ENCODE results near the gene ADO.
A peak's percentile ranks its signal among the peaks of the same experiment; 100 is the strongest.

Gene ADO

DNA sequence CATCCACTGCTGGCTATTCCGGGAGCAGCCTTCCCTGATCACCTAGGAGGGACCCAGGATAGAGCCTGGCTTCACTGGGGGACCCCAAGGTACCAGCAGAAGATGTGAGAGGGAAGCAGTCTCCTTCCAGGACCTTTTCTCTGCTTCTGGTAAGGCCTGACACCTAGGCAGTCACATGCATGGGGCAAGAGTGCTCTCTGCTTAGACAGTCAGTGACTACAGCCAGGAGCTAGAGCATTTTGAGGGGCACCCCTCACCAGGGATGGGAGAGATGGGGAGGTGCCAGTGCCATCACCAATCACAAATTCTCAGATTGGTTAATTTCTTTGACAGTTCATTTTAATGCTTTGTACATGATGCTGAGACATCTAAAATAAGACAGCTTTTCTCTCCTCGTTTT lies 13.9 kb upstream of the ADO start:
- Histone ChIP-seq H3K27me3 (replicated peaks; ENCODE audit: control insufficient read depth, insufficient read depth, low read length, poor library complexity, severe bottlenecking) (no peaks in the 10 kb centered on the region), H3K4me3 (ENCODE audit: insufficient read depth, low read depth, low read length, poor library complexity, severe bottlenecking) (no peak overlapping the region)

GRCh38 chr10:62792261-62792660 lies 12.3 kb upstream of the ADO start:
- H3K27ac ChIP-seq (ENCODE audit: insufficient read depth, low read length, poor library complexity, severe bottlenecking), result no peak overlapping the region
- H3K27me3 ChIP-seq (replicated peaks; ENCODE audit: control insufficient read depth, insufficient read depth, low read length, poor library complexity, severe bottlenecking), result no peaks in the 10 kb centered on the region
- no peaks in the 10 kb centered on the region for H3K9me3 ChIP-seq (ENCODE audit: control insufficient read depth, low read length)
- no peak overlapping the region for H3K4me3 ChIP-seq (ENCODE audit: insufficient read depth, low read depth, low read length, poor library complexity, severe bottlenecking)
- no peaks in the 10 kb centered on the region for H3K4me1 ChIP-seq (ENCODE audit: control insufficient read depth, insufficient read depth, low read length, poor library complexity, severe bottlenecking)
- no peak for DNase-seq
- no peaks in the 10 kb centered on the region for H3K36me3 ChIP-seq (ENCODE audit: control insufficient read depth, insufficient read depth, low read length)

More for the DNA sequence above, 13.9 kb upstream of the ADO start:
- Histone ChIP-seq H3K27ac (ENCODE audit: insufficient read depth, low read length, poor library complexity, severe bottlenecking) (no peak overlapping the region), H3K9me3 (ENCODE audit: control insufficient read depth, low read length) (no peaks in the 10 kb centered on the region), H3K36me3 (ENCODE audit: control insufficient read depth, insufficient read depth, low read length) (no peaks in the 10 kb centered on the region), H3K4me1 (ENCODE audit: control insufficient read depth, insufficient read depth, low read length, poor library complexity, severe bottlenecking) (no peaks in the 10 kb centered on the region)
- DNase-seq, result no peak

GRCh38 chr10:62794306-62794705 lies 10.2 kb upstream of the ADO start:
- Histone ChIP-seq H3K4me3 (ENCODE audit: insufficient read depth, low read depth, low read length, poor library complexity, severe bottlenecking) (no peak overlapping the region), H3K36me3 (ENCODE audit: control insufficient read depth, insufficient read depth, low read length) (no peaks in the 10 kb centered on the region), H3K9me3 (ENCODE audit: control insufficient read depth, low read length) (no peaks in the 10 kb centered on the region), H3K27me3 (replicated peaks; ENCODE audit: control insufficient read depth, insufficient read depth, low read length, poor library complexity, severe bottlenecking) (no peaks in the 10 kb centered on the region), H3K4me1 (ENCODE audit: control insufficient read depth, insufficient read depth, low read length, poor library complexity, severe bottlenecking) (no peaks in the 10 kb centered on the region), H3K27ac (ENCODE audit: insufficient read depth, low read length, poor library complexity, severe bottlenecking) (no peak overlapping the region)
- DNase-seq, result no peak

DNA sequence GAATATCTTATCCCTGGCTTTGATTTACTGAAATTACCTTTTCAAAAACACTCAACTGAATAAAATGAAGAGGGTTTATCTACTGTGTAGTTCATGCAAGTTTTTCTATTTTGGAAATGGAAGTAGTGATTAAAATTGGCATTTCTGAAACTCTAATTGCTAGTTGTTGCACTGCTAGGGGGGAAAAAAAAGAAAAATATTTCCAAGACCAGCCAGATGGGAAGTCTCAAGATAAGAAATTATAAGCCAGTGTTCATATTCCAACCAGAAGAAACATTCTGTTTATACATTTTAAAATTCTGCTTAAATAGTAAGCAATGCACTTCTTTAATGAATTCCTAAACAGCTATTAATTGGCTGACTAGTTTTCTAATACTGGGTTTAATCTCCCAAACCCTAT lies 9.4 kb upstream of the ADO start:
- DNase-seq, result no peak
- H3K4me3 ChIP-seq (ENCODE audit: insufficient read depth, low read depth, low read length, poor library complexity, severe bottlenecking), result no peak overlapping the region
- H3K27ac ChIP-seq (ENCODE audit: insufficient read depth, low read length, poor library complexity, severe bottlenecking), result no peak overlapping the region
- no peaks in the 10 kb centered on the region for H3K27me3 ChIP-seq (replicated peaks; ENCODE audit: control insufficient read depth, insufficient read depth, low read length, poor library complexity, severe bottlenecking)
- no peaks in the 10 kb centered on the region for H3K4me1 ChIP-seq (ENCODE audit: control insufficient read depth, insufficient read depth, low read length, poor library complexity, severe bottlenecking)
- H3K36me3 ChIP-seq (ENCODE audit: control insufficient read depth, insufficient read depth, low read length), result no peaks in the 10 kb centered on the region
- no peaks in the 10 kb centered on the region for H3K9me3 ChIP-seq (ENCODE audit: control insufficient read depth, low read length)

GRCh38 chr10:62795762-62796161 lies 8.8 kb upstream of the ADO start:
- Histone ChIP-seq H3K27ac (ENCODE audit: insufficient read depth, low read length, poor library complexity, severe bottlenecking) (no peak overlapping the region), H3K4me3 (ENCODE audit: insufficient read depth, low read depth, low read length, poor library complexity, severe bottlenecking) (no peak overlapping the region), H3K4me1 (ENCODE audit: control insufficient read depth, insufficient read depth, low read length, poor library complexity, severe bottlenecking) (no peaks in the 10 kb centered on the region)

GRCh38 chr10:62796896-62797295 lies 7.6 kb upstream of the ADO start:
- no peak overlapping the region for H3K27ac ChIP-seq (ENCODE audit: insufficient read depth, low read length, poor library complexity, severe bottlenecking)
- no peaks in the 10 kb centered on the region for H3K9me3 ChIP-seq (ENCODE audit: control insufficient read depth, low read length)
- no peaks in the 10 kb centered on the region for H3K36me3 ChIP-seq (ENCODE audit: control insufficient read depth, insufficient read depth, low read length)
- no peaks in the 10 kb centered on the region for H3K27me3 ChIP-seq (replicated peaks; ENCODE audit: control insufficient read depth, insufficient read depth, low read length, poor library complexity, severe bottlenecking)
- H3K4me1 ChIP-seq (ENCODE audit: control insufficient read depth, insufficient read depth, low read length, poor library complexity, severe bottlenecking), result no peaks in the 10 kb centered on the region
- no peak for DNase-seq
- no peak overlapping the region for H3K4me3 ChIP-seq (ENCODE audit: insufficient read depth, low read depth, low read length, poor library complexity, severe bottlenecking)

More at GRCh38 chr10:62795762-62796161, 8.8 kb upstream of the ADO start:
- no peaks in the 10 kb centered on the region for H3K9me3 ChIP-seq (ENCODE audit: control insufficient read depth, low read length)
- no peaks in the 10 kb centered on the region for H3K36me3 ChIP-seq (ENCODE audit: control insufficient read depth, insufficient read depth, low read length)
- no peaks in the 10 kb centered on the region for H3K27me3 ChIP-seq (replicated peaks; ENCODE audit: control insufficient read depth, insufficient read depth, low read length, poor library complexity, severe bottlenecking)
- no peak for DNase-seq

- DNase-seq, result no peak
- peaks cover 17% of the 10 kb centered on the region for H3K4me1 ChIP-seq (ENCODE audit: control insufficient read depth, insufficient read depth, low read length, poor library complexity, severe bottlenecking)
- no peak overlapping the region for H3K27ac ChIP-seq (ENCODE audit: insufficient read depth, low read length, poor library complexity, severe bottlenecking)
- H3K9me3 ChIP-seq (ENCODE audit: control insufficient read depth, low read length), result no peaks in the 10 kb centered on the region
- no peaks in the 10 kb centered on the region for H3K36me3 ChIP-seq (ENCODE audit: control insufficient read depth, insufficient read depth, low read length)
- H3K27me3 ChIP-seq (replicated peaks; ENCODE audit: control insufficient read depth, insufficient read depth, low read length, poor library complexity, severe bottlenecking), result no peaks in the 10 kb centered on the region
- no peak overlapping the region for H3K4me3 ChIP-seq (ENCODE audit: insufficient read depth, low read depth, low read length, poor library complexity, severe bottlenecking)
These were observed 2.6 kb upstream of the ADO start for GRCh38 chr10:62801871-62802270.

GRCh38 chr10:62803724-62804355 lies 680 bp upstream of the ADO start:
- no peaks in the 10 kb centered on the region for H3K27me3 ChIP-seq (replicated peaks; ENCODE audit: control insufficient read depth, insufficient read depth, low read length, poor library complexity, severe bottlenecking)
- H3K4me1 ChIP-seq (ENCODE audit: control insufficient read depth, insufficient read depth, low read length, poor library complexity, severe bottlenecking), result peaks cover 21% of the 10 kb centered on the region
- no peak for DNase-seq
- H3K4me3 ChIP-seq (ENCODE audit: insufficient read depth, low read depth, low read length, poor library complexity, severe bottlenecking), result peak overlapping the region; percentile 88
- no peaks in the 10 kb centered on the region for H3K36me3 ChIP-seq (ENCODE audit: control insufficient read depth, insufficient read depth, low read length)
- peak overlapping the region; percentile 94 for H3K27ac ChIP-seq (ENCODE audit: insufficient read depth, low read length, poor library complexity, severe bottlenecking)
- H3K9me3 ChIP-seq (ENCODE audit: control insufficient read depth, low read length), result no peaks in the 10 kb centered on the region

- Histone ChIP-seq H3K27me3 (replicated peaks; ENCODE audit: control insufficient read depth, insufficient read depth, low read length, poor library complexity, severe bottlenecking) (no peaks in the 10 kb centered on the region), H3K27ac (ENCODE audit: insufficient read depth, low read length, poor library complexity, severe bottlenecking) (peak overlapping the region; percentile 94), H3K4me3 (ENCODE audit: insufficient read depth, low read depth, low read length, poor library complexity, severe bottlenecking) (peak overlapping the region; percentile 88), H3K4me1 (ENCODE audit: control insufficient read depth, insufficient read depth, low read length, poor library complexity, severe bottlenecking) (peaks cover 21% of the 10 kb centered on the region), H3K9me3 (ENCODE audit: control insufficient read depth, low read length) (no peaks in the 10 kb centered on the region), H3K36me3 (ENCODE audit: control insufficient read depth, insufficient read depth, low read length) (no peaks in the 10 kb centered on the region)
- peak in 1 of 3 donors; percentile 2 for DNase-seq
These were observed 945 bp downstream of the ADO start for GRCh38 chr10:62805231-62806099.

GRCh38 chr10:62806251-62806650 lies 1.7 kb downstream of the ADO start:
- Histone ChIP-seq H3K36me3 (ENCODE audit: control insufficient read depth, insufficient read depth, low read length) (no peaks in the 10 kb centered on the region), H3K9me3 (ENCODE audit: control insufficient read depth, low read length) (no peaks in the 10 kb centered on the region), H3K27ac (ENCODE audit: insufficient read depth, low read length, poor library complexity, severe bottlenecking) (no peak overlapping the region), H3K27me3 (replicated peaks; ENCODE audit: control insufficient read depth, insufficient read depth, low read length, poor library complexity, severe bottlenecking) (no peaks in the 10 kb centered on the region), H3K4me3 (ENCODE audit: insufficient read depth, low read depth, low read length, poor library complexity, severe bottlenecking) (peak overlapping the region; percentile 88), H3K4me1 (ENCODE audit: control insufficient read depth, insufficient read depth, low read length, poor library complexity, severe bottlenecking) (peaks cover 21% of the 10 kb centered on the region)
- DNase-seq, result no peak

Measured in effector memory CD4-positive, alpha-beta T cell (primary cell).